ENCODE results near the gene RNF157. TPM values are rescaled to one million over a fixed set of nuclear protein-coding genes. Genes with fewer than 3 reads are reported as not detected.

RNF157 gene
- total and polyA plus RNA-seq, 9 of the 15 experiments (the other 6 are each of a cell fraction or from before 2014, with no cell fraction given) = 8.1 to 31.7 (median 20.8) TPM

DNA sequence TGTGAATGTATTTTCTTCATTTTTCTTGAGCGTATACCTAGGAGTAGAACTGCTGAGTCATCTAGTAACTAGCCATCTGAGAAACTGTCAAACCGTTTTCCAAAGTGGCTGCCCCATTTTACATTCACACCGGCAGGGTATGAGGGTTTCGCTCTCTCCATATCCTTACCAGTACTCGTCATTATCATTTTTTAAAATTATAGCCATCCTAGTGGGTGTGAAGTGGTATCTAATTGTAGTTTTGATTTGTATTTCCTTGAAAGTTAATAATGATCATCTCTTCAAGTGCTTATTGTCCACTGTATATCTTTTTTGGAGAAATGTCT lies 6.0 kb downstream of the RNF157 start:
- intact Hi-C loops (cut with micrococcal nuclease) (loop anchor here (2.0 kb wide), 1 partner anchor 40 kb away; no protein-coding TSS in a partner anchor), in situ Hi-C loops (cut with MboI) (no loop called here)
- H3K27ac ChIP-seq (ENCODE audit: extremely low read depth, low read depth, low read length) = peak overlapping the region; percentile 80
- H3K4me2 ChIP-seq (ENCODE audit: insufficient read depth, low read length) = peak overlapping the region; percentile 63
- peaks cover 84% of the 10 kb centered on the region for H3K79me2 ChIP-seq (ENCODE audit: control insufficient read depth, insufficient read depth, low read length)
- H2AFZ ChIP-seq (ENCODE audit: low read depth, low read length) = peak overlapping the region; percentile 46
- ChIA-PET POLR2A (interaction anchor here (1.0 to 1.1 kb wide), 2 partner anchors 11 to 30 kb away, joined by 5 to 6 read pairs; partner anchors contain the start of gene UBALD2), CTCF (ENCODE audit: low intra/inter-chr PET ratio) (no interaction called here)
- H3K9me1 ChIP-seq (ENCODE audit: control insufficient read depth, insufficient read depth, low read length) = no peaks in the 10 kb centered on the region
- peaks cover 9% of the 10 kb centered on the region; the same call in 2 of the 3 replicates for H3K36me3 ChIP-seq (ENCODE audit: control insufficient read depth, insufficient read depth, low read length)
- DNase-seq (ENCODE audit: extremely low read depth in 1 of 4, low spot score in 3 of 4) = peak; percentile 32 to 84 (median 54)
- no TSS peak for BruUV-seq (replicated peaks)
- peak overlapping the region in 1 of 2 experiments; percentile 62; a peak in 2 of 4 replicates for H3K9ac ChIP-seq (ENCODE audit: insufficient read depth in 1 of 2, low read depth in 2 of 2, low read length in 2 of 2)
- peak overlapping the region; percentile 10; the same call in 1 of the 2 replicates for H3K4me3 ChIP-seq
- peaks cover 23 to 26% of the 10 kb centered on the region in 2 experiments; a peak in 4 of 5 replicates for H3K4me1 ChIP-seq (replicated peaks in 1 of 2; ENCODE audit: control insufficient read depth in 2 of 2, insufficient read depth in 2 of 2, low read length in 2 of 2)
- H3K27me3 ChIP-seq (ENCODE audit: control insufficient read depth in 2 of 2, insufficient read depth in 2 of 2, low read length in 2 of 2) = no peaks in the 10 kb centered on the region
- under 1% methylated on average over 5 of the region's 5 CpGs for WGBS (ENCODE audit: insufficient coverage, low coverage, missing lambda C conversion rate)
- no peaks in the 10 kb centered on the region for H3K9me3 ChIP-seq (replicated peaks; ENCODE audit: control insufficient read depth, insufficient read depth, low read depth, low read length)
- peak; percentile 89 for FAIRE-seq
- H4K20me1 ChIP-seq (replicated peaks; ENCODE audit: control insufficient read depth, insufficient read depth, low read length) = no peaks in the 10 kb centered on the region
- ATAC-seq = peak; percentile 83
- no peak for TF ChIP-seq TCFL5 (CRISPR knock-in tag; conservative IDR thresholded peaks at IDR 0.05)
- no peak for TF ChIP-seq EZH2 (IDR thresholded peaks at IDR 0.05; ENCODE audit: borderline replicate concordance, low read depth, low read length)
- TF ChIP-seq ZNF764 (CRISPR knock-in tag; IDR thresholded peaks at IDR 0.05; ENCODE audit: low read depth) = no peak
- peak in 1 of 2 experiments; percentile 70; a peak in 1 of 3 replicates for TF ChIP-seq CBX3 (IDR thresholded peaks at IDR 0.05; ENCODE audit: borderline replicate concordance in 1 of 2, low read length in 2 of 2)
- peak; percentile 99 for TF ChIP-seq NFE2 (IDR thresholded peaks at IDR 0.05; ENCODE audit: low read depth)
- TF ChIP-seq LCOR (CRISPR knock-in tag; IDR thresholded peaks at IDR 0.05) = no peak
- peak; percentile 38; the same call in 1 of the 2 replicates for TF ChIP-seq CBFA2T3 (IDR thresholded peaks at IDR 0.05)
- TF ChIP-seq CHD7 (IDR thresholded peaks at IDR 0.05; ENCODE audit: low read depth, low read length) = no peak
- TF ChIP-seq BCL6 (CRISPR knock-in tag; IDR thresholded peaks at IDR 0.05) = no peak
- TF ChIP-seq, protein P1, sequence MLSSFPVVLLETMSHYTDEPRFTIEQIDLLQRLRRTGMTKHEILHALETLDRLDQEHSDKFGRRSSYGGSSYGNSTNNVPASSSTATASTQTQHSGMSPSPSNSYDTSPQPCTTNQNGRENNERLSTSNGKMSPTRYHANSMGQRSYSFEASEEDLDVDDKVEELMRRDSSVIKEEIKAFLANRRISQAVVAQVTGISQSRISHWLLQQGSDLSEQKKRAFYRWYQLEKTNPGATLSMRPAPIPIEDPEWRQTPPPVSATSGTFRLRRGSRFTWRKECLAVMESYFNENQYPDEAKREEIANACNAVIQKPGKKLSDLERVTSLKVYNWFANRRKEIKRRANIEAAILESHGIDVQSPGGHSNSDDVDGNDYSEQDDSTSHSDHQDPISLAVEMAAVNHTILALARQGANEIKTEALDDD (IDR thresholded peaks at IDR 0.05) = peak; percentile 87; the same call in 1 of the 2 replicates
